ENCODE measurements around the gene LAMC3. TPM values are rescaled to one million over a fixed set of nuclear protein-coding genes. Genes with fewer than 3 reads are reported as not detected.
"Not testable (repeated sequence)": the region's sequence is repeated elsewhere in the genome, so short reads cannot be mapped to it uniquely, and the experiment has no call there.

Gene LAMC3
- total RNA-seq, 1 experiment from 2014 or later = not detected

DNA sequence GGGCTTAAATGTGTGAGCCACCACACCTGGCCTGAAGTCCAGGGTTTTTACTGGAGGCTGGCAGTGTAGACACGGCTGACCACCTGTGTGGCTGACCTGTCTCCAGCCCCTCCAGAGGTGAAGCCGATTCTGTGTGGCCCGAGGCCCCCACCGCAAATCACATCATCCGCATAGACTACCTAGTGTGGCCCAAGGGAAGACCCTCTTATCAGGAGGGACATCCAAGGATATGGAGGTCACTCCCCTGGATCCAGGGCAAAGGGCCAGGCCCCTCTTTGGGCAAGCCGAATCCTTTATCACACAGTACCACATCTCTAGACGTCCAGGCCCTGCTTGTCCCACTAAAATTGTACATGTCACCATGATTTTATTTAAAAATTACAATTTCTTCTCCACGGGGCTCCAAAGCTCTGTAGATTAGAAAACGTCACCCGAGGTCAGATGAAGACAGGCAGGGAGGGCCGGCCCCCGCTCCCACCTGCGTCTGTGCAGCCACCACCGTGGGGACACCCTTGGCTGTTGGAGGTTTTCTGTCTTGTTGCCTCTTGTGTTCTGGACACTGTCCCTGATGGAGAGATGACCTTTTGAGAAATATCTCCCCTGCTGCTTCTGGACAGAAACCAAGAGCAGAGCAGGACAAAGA lies 20.1 kb downstream of the LAMC3 start:
- DNase-seq (ENCODE audit: low read depth) = no peak

DNA sequence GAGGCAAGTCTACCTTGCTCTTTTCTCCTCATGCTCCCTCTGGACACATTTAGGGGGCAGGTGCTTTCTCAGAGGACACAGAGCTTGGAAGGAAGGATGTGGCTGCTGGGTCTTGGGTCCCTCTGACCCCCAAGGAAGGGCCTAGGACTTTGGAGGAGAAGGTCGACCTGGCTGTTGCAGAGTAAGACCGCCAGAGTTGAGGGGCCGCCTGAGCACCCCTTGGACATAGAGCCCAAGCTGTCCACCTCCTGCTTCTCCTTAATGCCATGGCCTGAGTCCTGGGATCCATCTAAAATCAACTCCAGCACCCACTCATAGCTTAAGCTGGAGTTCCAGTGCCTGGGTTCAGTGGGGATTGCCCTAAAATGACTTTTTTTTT lies 20.6 kb downstream of the LAMC3 start:
- DNase-seq (ENCODE audit: low read depth) = no peak

DNA sequence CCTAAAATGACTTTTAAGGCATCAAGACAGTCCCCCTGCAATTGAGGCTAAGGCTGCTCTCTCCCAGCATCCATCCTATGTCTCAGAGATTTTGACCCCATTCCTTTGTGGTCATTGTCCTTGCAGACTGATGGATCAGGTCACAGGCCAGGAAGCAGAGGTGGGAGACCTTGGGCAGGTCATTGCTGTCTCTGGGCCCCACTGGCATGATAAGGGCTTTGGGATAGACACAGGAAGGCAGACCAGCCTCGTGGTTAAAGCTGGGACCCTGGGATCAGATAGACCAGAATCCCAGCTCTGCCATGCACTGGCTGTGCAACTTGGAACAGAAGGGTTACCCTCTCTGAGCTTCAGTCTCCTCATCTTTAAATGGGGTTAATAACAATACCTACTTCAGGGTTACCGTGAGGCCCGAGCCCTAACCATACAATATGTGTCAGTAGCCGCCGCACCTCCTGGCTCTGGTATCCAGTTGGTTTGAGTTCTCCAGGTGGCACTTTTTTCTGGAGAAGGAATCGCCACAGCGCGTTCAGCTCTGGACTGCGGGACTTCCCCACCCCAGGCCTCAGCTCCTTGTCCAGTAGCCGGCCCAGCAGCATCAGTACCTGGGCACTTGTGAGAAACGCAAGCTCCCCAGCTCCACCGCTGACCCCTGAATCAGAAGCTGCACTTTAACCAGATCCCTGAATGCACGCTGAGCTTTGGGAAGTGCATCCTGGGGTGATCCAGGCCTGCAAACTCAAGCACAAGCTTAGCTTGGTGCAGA lies 21.4 kb downstream of the LAMC3 start:
- no peak for DNase-seq (ENCODE audit: low read depth)

DNA sequence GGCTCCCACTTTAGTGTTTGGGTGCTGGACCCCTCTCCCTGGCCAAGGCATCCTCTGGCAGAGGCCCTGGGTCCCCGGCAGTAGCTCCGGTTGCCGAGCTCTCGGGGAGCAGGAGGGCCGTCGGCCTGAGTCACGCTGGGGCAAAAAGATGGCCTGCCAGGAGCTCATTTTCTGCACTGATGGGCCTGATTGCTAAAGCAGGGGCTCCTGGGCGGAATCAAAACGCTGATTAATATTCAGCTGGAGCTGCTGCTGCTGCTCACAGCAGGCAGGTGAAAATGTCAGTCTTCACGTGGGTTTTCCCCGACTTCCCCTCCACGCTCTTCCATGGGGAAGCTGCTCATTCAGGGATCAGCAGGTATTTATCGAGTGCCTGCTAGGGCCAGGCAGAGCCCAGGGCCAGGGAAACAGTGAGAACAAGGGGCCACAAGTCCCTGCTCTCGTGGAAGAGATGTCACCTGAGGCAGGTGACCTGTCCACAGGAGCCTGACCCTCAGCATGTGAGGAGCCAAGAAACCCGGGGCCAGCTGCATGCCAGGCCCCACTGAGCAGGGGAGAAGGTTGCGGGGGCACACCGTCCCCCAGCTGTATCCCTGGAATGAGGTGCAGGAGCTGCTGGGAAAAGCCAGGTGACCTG lies 22.1 kb downstream of the LAMC3 start:
- no peak for DNase-seq (ENCODE audit: low read depth)

DNA sequence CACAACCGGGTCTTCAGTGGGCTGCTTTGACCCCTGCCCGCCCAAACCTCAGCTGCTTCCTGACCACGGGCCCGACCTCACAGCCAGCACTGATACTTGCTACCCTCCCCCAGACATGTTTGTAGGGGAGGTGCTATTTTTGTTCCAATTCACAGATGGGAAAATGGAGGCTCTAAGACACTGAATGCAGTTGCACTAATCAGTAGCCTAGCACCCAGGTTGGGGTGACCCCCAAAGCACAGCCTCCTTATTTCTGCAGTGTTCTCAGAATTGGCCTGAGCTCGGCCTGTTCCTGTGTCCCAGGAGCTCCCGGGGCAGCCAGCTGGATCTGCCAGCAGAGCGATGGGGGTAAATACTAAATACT lies 22.6 kb downstream of the LAMC3 start:
- DNase-seq (ENCODE audit: low read depth) = no peak

DNA sequence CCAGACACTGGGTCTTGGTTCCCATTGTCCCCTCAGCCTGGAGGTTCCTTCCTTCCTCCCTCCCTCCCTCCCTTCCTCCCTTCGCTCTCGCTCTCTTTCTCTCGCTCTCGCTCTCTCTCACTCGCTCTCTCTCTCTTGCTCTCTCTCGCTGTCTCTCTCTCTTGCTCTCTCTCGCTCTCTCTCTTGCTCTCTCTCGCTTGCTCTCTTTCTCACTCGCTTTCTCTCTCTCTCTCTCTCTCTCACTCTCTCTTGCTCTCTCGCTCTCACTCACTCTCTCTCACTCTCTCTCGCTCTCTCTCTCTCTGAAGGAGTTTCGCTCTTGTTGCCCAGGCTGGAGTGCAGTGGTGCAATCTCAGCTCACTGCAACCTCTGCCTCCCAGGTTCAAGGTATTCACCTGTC lies 23.4 kb downstream of the LAMC3 start:
- no peak for DNase-seq (ENCODE audit: low read depth)

DNA sequence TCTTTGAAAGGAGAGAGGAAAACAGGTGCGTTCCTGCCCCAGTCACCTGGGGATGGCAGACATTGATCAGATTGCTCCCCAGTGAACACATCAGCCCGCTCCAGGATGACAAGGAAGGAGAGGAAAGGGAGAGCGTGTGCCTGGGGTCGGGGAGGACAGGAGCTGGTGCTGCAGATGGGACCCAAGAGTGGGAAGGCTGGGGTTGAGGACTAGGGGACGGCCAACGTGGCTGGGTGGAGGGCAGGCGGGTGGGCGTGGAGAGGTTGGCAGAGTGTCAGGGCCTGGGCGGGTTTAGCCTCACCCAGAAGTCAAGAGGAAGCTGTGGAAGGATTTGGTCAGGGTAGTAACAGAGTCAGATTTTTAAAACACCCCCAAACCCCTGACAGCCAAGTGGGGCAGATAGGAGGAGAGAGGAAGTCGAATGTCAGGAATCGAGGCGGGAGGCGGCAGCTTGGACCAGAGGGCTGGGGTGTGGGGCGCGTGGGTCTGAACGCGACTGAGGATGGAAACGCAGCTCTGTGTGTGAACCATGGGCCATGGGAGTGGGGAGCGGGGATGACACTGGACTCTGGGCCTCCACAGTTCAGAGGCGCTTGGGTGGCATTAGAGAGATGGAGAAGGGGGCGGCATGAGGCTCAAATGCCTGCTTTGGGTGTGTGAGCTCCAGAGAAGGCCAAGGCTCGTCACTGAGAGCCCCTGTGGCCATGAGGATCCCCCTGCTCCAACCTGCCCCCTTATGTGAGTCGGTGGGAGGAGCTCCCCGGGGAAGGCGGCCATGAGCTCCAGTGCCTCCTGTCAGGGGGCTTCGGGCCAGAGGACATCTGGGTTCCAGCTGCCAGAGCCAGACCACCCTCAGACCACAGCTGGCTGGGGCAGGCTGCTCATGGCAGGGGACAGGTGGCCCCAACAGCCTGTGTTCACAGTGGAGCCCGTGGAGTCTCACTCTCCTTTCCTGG lies 24.6 kb downstream of the LAMC3 start:
- DNase-seq (ENCODE audit: low read depth) = no peak

DNA sequence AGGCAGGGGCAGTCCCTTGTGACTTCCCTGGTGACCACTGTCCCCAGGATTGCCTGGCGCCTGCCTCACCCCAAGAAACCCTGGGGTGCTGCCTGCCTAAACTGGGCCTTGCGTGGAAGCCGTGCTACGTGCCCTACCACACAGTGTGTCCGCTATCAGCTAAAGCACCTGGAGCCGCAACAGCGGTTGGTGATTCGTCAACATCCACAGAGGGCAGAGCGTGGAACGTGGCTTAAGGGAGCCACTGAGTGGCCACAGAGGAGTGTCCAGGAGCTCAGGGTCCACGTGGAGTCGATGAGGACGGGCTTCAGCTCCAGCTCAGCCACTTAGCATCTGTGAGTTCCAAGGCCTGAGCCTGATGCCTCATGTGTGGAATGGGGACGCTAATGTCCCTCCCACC lies 25.3 kb downstream of the LAMC3 start:
- DNase-seq (ENCODE audit: low read depth) = no peak

DNA sequence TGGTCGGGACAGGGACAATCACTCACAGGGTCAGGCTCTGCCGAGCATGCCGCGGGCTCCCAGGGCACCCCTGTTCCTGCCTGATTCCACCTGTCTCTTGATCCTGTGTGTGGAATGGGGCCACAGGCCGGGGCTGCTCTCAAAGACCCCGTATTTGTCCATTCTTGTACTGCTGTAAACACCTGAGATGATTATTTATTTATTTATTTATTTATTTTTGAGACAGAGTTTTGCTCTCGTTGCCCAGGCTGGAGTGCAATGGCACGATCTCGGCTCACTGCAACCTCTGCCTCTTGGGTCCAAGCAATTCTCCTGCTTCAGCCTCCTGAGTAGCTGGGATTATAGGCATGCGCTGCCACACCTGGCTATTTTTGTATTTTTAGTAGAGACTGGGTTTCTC lies 25.8 kb downstream of the LAMC3 start:
- DNase-seq (ENCODE audit: low read depth) = not testable (repeated sequence)

DNA sequence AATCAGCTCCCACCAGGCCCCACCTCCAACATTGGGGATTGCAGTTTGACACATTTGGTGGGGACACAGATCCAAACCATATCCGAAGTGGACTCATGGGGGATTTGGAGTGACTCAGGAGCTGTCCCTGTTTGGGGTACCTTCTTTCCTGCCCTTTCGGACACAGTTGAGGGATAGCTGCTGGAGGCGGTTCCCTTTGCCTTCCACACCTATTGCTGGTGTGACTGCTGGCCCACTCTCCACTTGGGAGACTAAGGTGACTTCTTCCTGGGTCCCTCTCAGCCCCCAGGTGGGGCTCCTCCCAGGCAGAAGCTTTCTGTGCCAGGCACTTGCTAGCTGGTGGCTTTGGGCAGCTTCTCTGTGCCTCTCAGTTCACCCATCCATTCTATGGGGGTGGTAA lies 26.6 kb downstream of the LAMC3 start:
- no peak for DNase-seq (ENCODE audit: low read depth)

DNA sequence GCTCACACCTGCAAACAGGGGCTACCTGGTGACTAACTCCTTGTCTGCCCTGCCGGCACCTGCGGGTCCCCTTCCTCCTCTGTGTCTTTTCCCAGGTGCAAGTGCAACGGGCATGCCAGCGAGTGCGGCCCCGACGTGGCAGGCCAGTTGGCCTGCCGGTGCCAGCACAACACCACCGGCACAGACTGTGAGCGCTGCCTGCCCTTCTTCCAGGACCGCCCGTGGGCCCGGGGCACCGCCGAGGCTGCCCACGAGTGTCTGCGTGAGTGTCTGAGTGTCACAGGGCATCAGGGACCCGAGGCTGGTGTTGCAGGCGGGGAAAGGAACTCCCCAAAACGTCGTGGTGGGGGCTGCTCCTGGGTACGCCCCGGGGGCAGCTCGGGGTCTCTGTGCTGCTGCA lies 27.1 kb downstream of the LAMC3 start:
- DNase-seq (ENCODE audit: low read depth) = no peak

DNA sequence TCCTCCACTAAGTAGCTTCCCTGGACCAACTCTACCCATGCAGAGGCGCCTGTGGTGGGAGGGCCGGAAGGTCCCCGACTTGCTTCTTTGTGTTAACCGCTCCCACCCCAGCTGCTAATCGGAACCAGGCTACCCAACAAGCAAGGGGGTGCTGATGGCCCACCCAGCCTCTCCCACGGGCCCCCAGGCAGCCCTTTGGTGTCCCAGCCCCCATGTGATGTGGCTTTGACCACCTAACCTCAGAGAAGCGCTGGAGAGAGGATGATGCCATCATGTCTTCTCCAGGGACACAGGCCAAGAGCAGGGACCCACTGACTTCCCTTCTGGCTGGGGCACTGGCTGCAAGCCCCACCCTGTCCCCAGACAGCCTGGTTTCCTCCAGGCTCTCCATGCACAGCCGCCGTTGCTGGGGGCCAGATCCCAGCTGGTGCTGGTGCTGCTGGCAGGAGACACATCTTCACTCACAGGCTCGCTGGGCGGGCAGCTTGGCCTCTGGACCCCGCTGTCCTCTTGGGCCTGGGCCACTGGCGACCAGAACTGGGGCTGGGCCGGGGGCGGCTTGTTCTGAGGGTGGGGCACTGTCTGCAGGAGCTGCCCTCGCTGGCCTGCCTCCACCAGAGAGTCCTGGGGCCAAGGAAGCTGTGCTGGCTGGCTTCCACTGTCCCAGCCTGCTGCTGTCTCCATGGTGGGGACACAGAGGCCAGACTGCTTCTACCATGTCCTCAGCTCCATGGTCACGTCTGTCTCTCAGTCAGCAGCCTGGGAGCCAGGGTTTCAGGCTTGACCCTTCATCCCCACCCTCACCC lies 27.8 kb downstream of the LAMC3 start:
- no peak for DNase-seq (ENCODE audit: low read depth)

DNA sequence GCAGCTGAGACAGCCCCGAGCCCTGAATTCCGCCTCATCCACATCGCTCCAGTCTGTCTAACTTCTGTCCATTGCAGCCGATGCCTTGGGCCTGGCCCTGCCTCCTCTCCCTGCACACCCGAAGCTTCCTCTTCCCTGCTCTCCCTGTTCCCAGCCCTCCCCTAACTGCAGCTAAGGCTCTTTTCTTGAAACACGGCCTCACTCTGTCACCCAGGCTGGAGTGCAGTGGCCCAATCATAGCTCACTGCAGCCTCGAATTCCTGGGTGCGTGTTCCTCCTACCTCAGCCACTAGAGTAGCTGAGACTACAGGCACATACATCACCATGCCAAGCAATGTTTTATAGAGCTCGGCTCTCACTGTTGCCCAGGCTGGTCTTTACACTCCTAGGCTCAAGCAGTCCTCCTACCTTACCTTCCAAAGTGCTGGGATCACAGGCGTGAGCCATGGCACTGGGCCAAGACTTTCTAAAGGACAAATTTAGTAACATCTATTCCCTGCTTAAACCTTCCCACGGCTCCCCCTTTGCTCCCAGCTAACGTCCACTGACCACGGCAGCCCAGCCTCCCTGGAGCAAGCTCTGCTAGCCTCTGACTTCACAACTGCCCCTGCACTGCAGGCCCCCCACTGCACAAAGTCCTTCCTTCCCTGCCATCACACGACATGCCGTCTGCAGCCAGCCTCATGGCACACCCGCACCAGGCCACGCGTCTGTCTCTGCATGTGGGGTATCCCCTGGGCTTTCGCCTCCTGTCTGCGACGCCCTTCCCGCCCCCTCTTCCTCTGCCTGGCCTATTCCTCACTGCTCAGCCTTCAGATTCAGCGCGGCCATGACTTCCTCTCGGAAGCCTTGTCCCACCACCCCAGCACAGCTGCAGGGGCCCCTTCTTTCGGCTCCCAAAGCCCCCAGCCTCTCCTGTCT lies 28.6 kb downstream of the LAMC3 start:
- no peak for DNase-seq (ENCODE audit: low read depth)

DNA sequence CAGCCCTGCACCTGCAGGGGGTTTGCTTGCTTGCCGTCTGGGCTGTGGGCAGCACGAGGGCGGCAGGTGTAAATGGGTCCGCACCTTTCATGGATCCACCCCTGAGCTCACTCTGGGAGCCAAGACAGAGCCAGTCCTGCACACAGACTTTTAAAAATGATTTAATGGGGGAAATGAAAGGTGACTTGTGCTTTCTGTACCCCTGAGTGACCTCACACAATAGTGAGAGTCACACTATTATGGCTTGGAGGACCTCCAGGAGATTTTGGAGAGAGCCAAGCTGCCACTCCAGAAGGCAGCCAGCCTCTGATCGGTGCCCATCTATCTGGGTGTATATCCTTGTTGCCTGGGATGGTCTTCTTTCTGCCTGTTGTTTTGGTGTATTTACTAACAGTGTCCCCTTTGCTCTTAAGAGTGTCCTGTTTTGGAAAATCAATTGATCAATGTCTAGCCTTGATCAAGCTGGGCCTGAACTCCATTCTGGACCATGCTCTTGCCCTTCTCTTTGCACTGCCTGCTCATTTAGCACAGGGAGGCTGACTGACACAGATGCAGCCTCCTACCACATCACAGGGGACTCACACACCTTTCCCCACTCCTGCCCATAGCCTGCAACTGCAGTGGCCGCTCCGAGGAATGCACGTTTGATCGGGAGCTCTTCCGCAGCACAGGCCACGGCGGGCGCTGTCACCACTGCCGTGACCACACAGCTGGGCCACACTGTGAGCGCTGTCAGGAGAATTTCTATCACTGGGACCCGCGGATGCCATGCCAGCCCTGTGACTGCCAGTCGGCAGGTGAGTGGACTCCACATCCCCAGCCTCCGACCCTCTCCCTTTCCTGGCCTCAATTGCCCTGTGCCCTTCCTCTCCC lies 29.5 kb downstream of the LAMC3 start:
- no peak for DNase-seq (ENCODE audit: low read depth)

DNA sequence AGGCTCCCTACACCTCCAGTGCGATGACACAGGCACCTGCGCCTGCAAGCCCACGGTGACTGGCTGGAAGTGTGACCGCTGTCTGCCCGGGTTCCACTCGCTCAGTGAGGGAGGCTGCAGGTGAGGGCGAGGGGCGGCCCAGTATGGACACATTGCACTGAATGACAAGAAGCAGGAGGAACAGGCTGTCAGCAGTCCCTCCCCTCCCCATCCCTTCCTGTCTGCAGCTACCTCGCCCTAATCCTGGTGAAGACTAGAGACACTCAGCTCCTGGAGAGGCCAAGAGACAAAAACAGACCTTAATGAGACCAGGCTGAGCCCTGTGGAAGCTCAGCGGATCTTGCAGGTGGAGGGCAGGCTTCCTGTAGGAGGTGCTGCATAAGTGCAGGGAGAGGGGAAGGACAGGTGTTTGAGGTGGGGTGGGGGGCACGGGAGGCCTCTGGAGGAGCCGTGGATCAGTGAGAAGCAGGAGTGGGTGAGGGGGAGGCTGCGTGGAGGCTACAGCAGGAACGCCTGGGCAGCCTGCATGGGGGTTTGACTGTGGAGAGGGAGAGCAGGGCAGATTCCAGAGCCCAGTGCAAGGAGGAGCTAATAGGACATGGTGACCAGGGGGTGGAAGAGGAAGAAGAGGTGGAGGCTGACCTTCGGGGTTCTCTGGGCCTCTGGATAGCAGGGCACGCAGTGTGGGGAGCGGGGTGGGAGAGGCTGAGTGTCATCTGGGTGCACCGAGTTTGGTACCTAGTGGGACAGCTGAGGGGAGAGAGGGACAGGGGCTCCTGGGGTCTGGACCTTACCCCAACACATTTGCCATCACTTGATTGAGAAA lies 30.4 kb downstream of the LAMC3 start:
- no peak for DNase-seq (ENCODE audit: low read depth)

DNA sequence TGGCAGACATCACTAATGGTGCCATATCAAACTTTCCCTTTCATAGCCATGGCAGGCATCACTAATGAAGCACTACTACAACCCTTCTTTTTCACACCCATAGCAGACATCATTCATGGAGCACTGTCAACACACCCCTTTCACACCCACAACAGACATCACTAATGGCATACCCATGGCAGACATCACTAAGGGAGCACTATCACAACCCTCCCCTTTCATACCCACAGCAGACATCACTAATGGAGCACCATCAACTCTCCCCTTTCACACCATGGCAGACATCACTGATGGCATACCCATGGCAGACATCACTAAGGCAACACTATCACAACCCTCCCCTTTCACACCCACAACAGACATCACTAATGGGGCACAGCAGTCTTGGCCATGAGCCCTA lies 33.7 kb downstream of the LAMC3 start:
- DNase-seq (ENCODE audit: low read depth) = no peak

DNA sequence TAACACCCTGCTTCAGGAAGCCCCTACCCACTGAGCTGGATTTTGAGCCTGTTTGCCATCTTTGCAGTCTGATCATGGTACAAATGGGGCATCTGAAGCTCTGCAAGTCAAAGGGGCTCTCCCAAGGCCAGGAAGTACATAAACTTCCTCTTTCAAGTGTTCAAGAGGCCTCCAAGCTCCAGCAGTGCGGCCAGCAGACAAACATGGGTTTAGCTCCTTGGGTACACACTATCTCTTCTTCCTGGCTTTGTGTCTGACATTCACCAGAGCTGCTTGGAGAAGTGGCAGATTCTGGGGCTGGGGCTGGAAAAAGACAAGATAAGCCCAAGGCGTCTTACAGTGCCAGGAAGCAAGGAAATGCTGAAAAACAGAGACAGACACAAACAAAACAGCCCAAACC lies 34.1 kb downstream of the LAMC3 start:
- no peak for DNase-seq (ENCODE audit: low read depth)

DNA sequence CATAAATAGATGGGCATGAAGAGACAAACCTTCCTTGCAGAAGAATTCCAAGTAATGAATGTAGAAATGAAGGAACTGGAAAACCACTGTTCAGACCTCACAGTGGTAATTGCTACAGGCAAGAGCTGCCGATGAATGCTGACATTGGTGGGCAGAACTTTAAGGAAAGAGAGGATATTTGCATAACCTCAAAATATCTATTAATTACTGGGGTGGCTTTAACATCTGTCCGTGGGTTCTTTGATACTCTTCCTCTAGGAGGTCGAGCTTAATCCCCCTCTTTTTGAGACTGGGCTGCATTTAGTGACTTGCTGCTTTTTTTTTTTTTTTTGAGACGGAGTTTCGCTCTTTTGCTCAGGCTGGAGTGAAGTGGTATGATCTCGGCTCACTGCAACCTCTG lies 34.7 kb downstream of the LAMC3 start:
- no peak for DNase-seq (ENCODE audit: low read depth)
